NCI-H2196 (cell line): ENCODE measurements around the gene RXRA.

Experiments used
- DNase-seq: peaks from one replicate; lab custom pipeline; 2025; ENCODE audit not compliant: unreplicated experiment; lab: John Stamatoyannopoulos, UW

The RXRA gene

GRCh38 chr9:134336228-134336627 is 10.0 kb downstream of the RXRA start:
- DNase-seq: no peak

GRCh38 chr9:134336924-134337323 is 10.7 kb downstream of the RXRA start:
- no peak for DNase-seq

GRCh38 chr9:134337469-134337868 is 11.2 kb downstream of the RXRA start:
- no peak for DNase-seq

GRCh38 chr9:134338394-134339182 is 12.3 kb downstream of the RXRA start:
- DNase-seq: no peak

- peak; percentile 25 for DNase-seq
Observed at GRCh38 chr9:134339183-134339806, 13.0 kb downstream of the RXRA start.

GRCh38 chr9:134340475-134341160 is 14.4 kb downstream of the RXRA start:
- no peak for DNase-seq

GRCh38 chr9:134341306-134341705 is 15.1 kb downstream of the RXRA start:
- no peak for DNase-seq

- DNase-seq: no peak
Observed at GRCh38 chr9:134341929-134342745, 15.9 kb downstream of the RXRA start.

- DNase-seq: no peak
Observed at GRCh38 chr9:134342746-134343115, 16.5 kb downstream of the RXRA start.

- DNase-seq: no peak
Observed at GRCh38 chr9:134343637-134344036, 17.4 kb downstream of the RXRA start.

GRCh38 chr9:134344068-134344799 is 18.0 kb downstream of the RXRA start:
- DNase-seq: no peak

- DNase-seq: no peak
Observed at GRCh38 chr9:134344800-134345310, 18.6 kb downstream of the RXRA start.

- no peak for DNase-seq
Observed at GRCh38 chr9:134345737-134346136, 19.5 kb downstream of the RXRA start.

- no peak for DNase-seq
Observed at GRCh38 chr9:134346151-134346550, 19.9 kb downstream of the RXRA start.

GRCh38 chr9:134346840-134347583 is 20.8 kb downstream of the RXRA start:
- no peak for DNase-seq

GRCh38 chr9:134347996-134348395 is 21.7 kb downstream of the RXRA start:
- DNase-seq: no peak

- no peak for DNase-seq
Observed at GRCh38 chr9:134348404-134349155, 22.3 kb downstream of the RXRA start.

GRCh38 chr9:134349936-134350335 is 23.7 kb downstream of the RXRA start:
- DNase-seq: no peak

- no peak for DNase-seq
Observed at GRCh38 chr9:134350416-134350994, 24.2 kb downstream of the RXRA start.
